ENCODE measurements around the gene ADAMTS17.

ADAMTS17 gene

GRCh38 chr15:100310513-100311153 is 31.1 kb downstream of the ADAMTS17 start:
- DNase-seq (ENCODE audit: low read depth): no peak

- no peak for DNase-seq (ENCODE audit: low read depth)
Measured at GRCh38 chr15:100310041-100310405, 31.8 kb downstream of the ADAMTS17 start.

- no peak for DNase-seq (ENCODE audit: low read depth)
Measured at GRCh38 chr15:100309109-100310040, 32.4 kb downstream of the ADAMTS17 start.

GRCh38 chr15:100308608-100309007 is 33.2 kb downstream of the ADAMTS17 start:
- no peak for DNase-seq (ENCODE audit: low read depth)

GRCh38 chr15:100308213-100308600 is 33.6 kb downstream of the ADAMTS17 start:
- DNase-seq (ENCODE audit: low read depth): no peak

GRCh38 chr15:100307241-100308212 is 34.2 kb downstream of the ADAMTS17 start:
- DNase-seq (ENCODE audit: low read depth): no peak

- DNase-seq (ENCODE audit: low read depth): no peak
Measured at GRCh38 chr15:100306098-100306497, 35.7 kb downstream of the ADAMTS17 start.

- DNase-seq (ENCODE audit: low read depth): no peak
Measured at GRCh38 chr15:100301910-100302431, 39.8 kb downstream of the ADAMTS17 start.

- no peak for DNase-seq (ENCODE audit: low read depth)
Measured at GRCh38 chr15:100298257-100298656, 43.5 kb downstream of the ADAMTS17 start.

- DNase-seq (ENCODE audit: low read depth): no peak
Measured at GRCh38 chr15:100297812-100298211, 44.0 kb downstream of the ADAMTS17 start.

- DNase-seq (ENCODE audit: low read depth): no peak
Measured at GRCh38 chr15:100295939-100296565, 45.7 kb downstream of the ADAMTS17 start.

GRCh38 chr15:100292010-100292409 is 49.8 kb downstream of the ADAMTS17 start:
- DNase-seq (ENCODE audit: low read depth): no peak

- DNase-seq (ENCODE audit: low read depth): no peak
Measured at GRCh38 chr15:100291106-100291505, 50.7 kb downstream of the ADAMTS17 start.

GRCh38 chr15:100285641-100286295 is 56.0 kb downstream of the ADAMTS17 start:
- no peak for DNase-seq (ENCODE audit: low read depth)

- DNase-seq (ENCODE audit: low read depth): no peak
Measured at GRCh38 chr15:100284701-100285100, 57.1 kb downstream of the ADAMTS17 start.

GRCh38 chr15:100284191-100284590 is 57.6 kb downstream of the ADAMTS17 start:
- no peak for DNase-seq (ENCODE audit: low read depth)

- no peak for DNase-seq (ENCODE audit: low read depth)
Measured at GRCh38 chr15:100281096-100281917, 60.5 kb downstream of the ADAMTS17 start.

- no peak for DNase-seq (ENCODE audit: low read depth)
Measured at GRCh38 chr15:100279849-100280248, 61.9 kb downstream of the ADAMTS17 start.

GRCh38 chr15:100279446-100279845 is 62.3 kb downstream of the ADAMTS17 start:
- DNase-seq (ENCODE audit: low read depth): no peak

All from fibroblast of gingiva (primary cell).